DMS53 treated with DMSO at 0.1 percent for 48 hours (cell line): ENCODE data around the gene NRSN2.

Source experiments
- DNase-seq: peaks from one replicate; lab custom pipeline; 2025; ENCODE audit not compliant: unreplicated experiment; lab: John Stamatoyannopoulos, UW

NRSN2 gene

GRCh38 chr20:396619-397431 lies 49.9 kb downstream of the NRSN2 start:
- DNase-seq, result no peak

- DNase-seq, result no peak
These were observed 50.7 kb downstream of the NRSN2 start for GRCh38 chr20:397432-398237.

GRCh38 chr20:399182-399707 lies 52.3 kb downstream of the NRSN2 start:
- no peak for DNase-seq

- no peak for DNase-seq
These were observed 53.2 kb downstream of the NRSN2 start for GRCh38 chr20:400128-400453.

GRCh38 chr20:400454-401275 lies 53.8 kb downstream of the NRSN2 start:
- no peak for DNase-seq

GRCh38 chr20:401682-402495 lies 55.0 kb downstream of the NRSN2 start:
- peak; percentile 99 for DNase-seq

- no peak for DNase-seq
These were observed 55.6 kb downstream of the NRSN2 start for GRCh38 chr20:402496-402885.

GRCh38 chr20:402898-403581 lies 56.1 kb downstream of the NRSN2 start:
- no peak for DNase-seq

- DNase-seq, result no peak
These were observed 56.7 kb downstream of the NRSN2 start for GRCh38 chr20:403582-403957.

- DNase-seq, result no peak
These were observed 57.2 kb downstream of the NRSN2 start for GRCh38 chr20:404088-404487.
